ENCODE results near the gene PPP6C.
"Not testable (repeated sequence)": the region's sequence is repeated elsewhere in the genome, so short reads cannot be mapped to it uniquely, and the experiment has no call there.

Gene PPP6C

GRCh38 chr9:125141251-125141650 lies 48.4 kb downstream of the PPP6C start:
- DNase-seq, result no peak

GRCh38 chr9:125140576-125140975 lies 49.0 kb downstream of the PPP6C start:
- no peak for DNase-seq

DNA sequence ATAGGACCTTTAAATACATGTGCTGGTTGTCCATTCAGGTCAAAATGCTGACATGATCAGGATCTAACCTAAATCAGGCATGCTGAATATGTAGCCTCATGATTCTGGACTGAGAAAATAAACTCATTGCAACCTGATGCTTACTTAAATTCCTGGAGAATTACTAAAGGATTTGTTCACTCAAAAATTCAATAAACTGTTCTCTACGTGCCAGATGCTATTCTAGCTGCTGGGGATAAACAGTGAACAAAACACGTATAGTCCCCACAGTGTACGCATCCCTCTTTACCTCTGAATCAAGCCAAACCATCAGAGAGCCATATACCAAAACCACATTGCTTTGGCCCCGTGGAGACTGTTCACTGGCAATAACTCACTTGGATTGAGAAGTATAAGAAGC lies 52.4 kb downstream of the PPP6C start:
- DNase-seq, result no peak

- DNase-seq, result no peak
Observed at GRCh38 chr9:125134976-125135375, 54.6 kb downstream of the PPP6C start.

DNA sequence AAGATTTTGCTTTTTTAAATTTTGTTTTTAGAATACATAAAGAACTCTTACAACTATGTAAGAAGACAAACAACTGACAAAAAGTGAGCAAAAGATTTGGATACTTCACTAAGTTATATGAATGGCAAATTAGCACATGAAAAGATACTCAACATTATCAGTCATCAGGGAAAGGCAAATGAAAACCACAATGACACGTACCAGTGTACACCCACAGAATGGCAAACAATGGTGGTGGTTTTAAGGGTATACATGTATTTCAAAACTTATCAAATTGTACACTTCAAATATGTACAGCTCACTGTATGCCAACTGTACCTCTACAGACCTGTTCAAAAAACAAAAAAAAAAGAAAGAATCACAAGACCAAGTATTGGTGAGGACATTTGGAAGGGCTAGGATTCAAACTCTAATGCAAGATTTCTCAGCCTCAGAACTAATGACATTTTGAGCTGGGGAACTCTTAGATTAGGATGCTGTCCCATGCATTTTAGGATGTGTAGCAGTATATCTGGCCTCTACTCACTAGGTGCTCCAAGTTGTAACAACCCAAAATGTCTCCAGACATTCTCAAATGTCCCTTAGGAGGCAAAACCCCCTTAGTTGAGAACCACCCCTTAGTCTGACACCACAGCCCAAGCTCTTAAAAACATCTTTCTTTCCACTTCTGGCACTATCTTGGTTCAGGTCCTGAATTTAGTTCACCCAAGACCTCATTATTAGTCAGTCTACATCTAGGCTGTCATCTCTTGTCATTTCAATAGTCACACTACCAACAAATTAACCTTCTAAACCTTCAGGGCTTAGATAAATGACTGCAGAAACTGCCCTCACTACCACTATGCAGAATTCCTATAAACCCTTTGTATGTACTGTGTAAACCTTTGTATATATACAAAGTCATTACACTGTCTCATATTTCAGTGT lies 55.9 kb downstream of the PPP6C start:
- DNase-seq, result no peak

- no peak for DNase-seq
Observed at GRCh38 chr9:125131778-125132177, 57.8 kb downstream of the PPP6C start.

DNA sequence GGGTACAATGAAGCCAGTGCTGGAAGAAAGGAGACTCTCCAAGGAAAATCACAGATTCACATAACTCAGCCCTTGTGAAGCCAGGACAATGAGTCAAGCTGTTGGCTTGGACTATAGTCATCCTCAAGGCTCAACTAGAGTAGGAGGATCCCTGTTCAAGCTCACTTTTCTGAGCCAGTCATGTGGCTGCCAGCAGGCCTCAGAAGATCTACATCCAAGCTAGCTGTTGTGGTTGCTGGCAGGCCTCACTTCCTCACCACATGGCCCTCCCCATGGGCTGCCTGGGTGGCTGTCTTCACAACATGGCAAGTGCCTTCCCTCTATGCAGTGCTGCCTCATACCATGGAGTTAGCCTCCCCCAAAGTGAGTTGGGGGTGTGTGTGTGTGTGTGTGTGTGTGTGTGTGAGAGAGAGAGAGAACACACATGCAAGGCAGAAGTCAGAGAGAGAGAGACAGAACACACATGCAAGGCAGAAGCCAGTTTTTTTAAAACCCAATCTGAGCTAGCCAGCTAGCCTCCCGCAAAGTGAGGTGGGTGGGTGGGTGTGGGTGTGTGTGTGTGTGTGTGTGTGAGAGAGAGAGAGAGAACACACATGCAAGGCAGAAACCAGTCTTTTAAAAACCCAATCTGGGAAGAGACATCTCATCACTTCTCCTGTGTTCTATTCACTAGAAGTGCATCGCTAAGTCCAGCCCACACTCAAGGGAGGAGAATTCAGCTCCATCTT lies 63.4 kb downstream of the PPP6C start:
- DNase-seq, result peak; percentile 9 to 70 (median 38)

GRCh38 chr9:125125523-125125922 lies 64.1 kb downstream of the PPP6C start:
- no peak for DNase-seq

DNA sequence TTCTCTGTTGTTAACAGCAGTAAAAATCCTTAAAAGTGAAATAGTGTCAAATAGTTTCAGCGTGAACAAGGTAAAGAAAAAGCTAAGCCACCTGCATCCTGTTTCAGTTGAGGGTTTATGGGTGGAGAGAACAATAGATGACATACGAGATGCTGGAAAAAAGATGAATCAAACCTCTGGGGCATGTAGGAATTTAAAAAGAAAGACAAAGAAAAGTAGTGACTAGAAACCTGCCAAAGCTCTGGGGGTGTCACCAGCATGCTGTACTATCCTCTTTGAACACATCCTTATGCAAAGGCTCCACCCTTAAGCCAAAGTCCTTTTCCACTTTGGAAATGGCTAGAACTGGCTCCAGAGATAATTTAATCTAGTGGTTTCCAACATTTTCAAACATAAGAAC lies 68.5 kb downstream of the PPP6C start:
- no peak for DNase-seq

- no peak for DNase-seq
Observed at GRCh38 chr9:125119643-125120286, 69.8 kb downstream of the PPP6C start.

- not testable (repeated sequence) for DNase-seq
Observed at GRCh38 chr9:125118696-125119095, 70.9 kb downstream of the PPP6C start.

- not testable (repeated sequence) for DNase-seq
Observed at GRCh38 chr9:125114503-125114902, 75.1 kb downstream of the PPP6C start.

DNA sequence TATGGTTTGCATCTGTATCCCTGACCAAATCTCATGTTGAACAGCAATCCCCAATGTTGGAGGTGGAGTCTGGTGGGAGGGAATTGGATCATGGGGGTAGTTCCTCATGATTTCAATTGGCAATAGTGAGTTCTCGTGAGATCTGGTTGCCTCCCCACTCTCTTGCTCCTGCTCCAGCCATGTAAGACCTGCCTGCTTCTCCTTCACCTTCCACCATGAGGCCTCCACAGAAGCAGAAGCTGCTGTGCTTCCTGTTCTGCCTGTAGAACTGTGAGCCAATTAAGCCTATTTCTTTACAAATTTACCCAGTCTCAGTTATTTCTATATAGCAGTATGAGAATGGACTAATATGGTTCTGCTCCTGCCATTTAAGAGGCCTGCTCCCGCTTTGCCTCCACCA lies 79.1 kb downstream of the PPP6C start:
- no peak for DNase-seq

DNA sequence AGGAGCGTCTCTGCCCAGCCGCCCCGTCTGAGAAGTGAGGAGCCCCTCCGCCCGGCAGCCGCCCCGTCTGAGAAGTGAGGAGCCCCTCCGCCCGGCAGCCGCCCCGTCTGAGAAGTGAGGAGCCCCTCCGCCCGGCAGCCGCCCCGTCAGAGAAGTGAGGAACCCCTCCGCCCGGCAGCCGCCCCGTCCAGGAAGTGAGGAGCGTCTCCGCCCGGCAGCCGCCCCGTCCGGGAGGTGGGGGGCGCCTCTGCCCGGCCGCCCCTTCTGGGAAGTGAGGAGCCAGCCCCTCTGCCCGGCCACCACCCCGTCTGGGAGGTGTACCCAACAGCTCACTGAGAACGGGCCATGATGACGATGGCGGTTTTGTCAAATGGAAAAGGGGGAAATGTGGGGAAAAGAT lies 81.1 kb downstream of the PPP6C start:
- not testable (repeated sequence) for DNase-seq

- no peak for DNase-seq
Observed at GRCh38 chr9:125106285-125106893, 83.2 kb downstream of the PPP6C start.

GRCh38 chr9:125103770-125104460 lies 85.7 kb downstream of the PPP6C start:
- DNase-seq, result no peak

- DNase-seq, result no peak
Observed at GRCh38 chr9:125103021-125103420, 86.6 kb downstream of the PPP6C start.

DNA sequence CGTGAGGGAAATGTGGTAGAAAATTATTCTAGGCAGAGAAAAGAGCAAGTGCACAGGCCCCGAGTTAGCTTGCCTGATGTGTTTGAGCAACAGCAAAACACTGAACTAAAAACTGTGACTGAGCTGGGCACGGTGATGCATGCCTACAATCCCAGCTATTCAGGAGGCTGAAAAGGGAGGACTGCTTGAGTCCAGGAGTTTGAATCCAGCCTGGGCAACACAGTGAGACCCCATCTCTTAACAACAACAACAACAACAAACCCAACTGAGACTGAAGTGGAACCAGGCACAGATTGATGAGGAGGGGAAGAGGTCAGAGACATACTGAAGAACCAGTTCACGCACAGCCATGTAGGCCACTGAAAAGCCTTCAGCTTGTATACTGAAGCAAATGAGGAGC lies 88.8 kb downstream of the PPP6C start:
- no peak for DNase-seq

DNA sequence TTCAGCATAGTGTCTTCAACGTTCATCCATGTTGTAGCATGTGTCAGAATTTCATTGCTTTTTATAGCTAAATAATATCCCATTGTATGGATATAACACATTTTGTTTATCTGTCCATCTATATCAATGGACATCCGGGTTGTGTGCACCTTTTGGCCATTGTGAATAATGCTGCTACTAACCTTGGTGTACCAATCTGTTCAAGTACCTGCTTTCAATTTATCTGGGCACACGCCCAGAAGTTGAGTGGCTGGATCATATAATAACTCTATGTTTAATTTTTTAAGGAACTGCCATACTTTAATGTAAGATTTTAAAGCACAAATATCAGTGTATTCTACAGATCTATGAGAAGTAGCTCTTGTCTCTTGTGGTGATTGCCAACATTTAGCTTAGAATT lies 89.8 kb downstream of the PPP6C start:
- DNase-seq, result no peak
